Measurements from ENCODE around the gene DPPA3.

- TF ChIP-seq CTCF (IDR thresholded peaks at IDR 0.05) (no peak), TCF7L2 (IDR thresholded peaks at IDR 0.05; ENCODE audit: low read depth, low read length) (no peak), POLR2AphosphoS5 (IDR thresholded peaks at IDR 0.05; ENCODE audit: low read depth, low read length) (no peak), SIN3A (IDR thresholded peaks at IDR 0.05; ENCODE audit: borderline replicate concordance, insufficient read depth, low read depth, low read length) (no peak)
Measured at GRCh38 chr12:7758766-7759140, 47.5 kb downstream of the DPPA3 start.

All from Panc1 (cell line).